ENCODE results near the gene SBK2. TPM values are rescaled to one million over a fixed set of nuclear protein-coding genes. Genes with fewer than 3 reads are reported as not detected.
"Not testable (repeated sequence)": the region's sequence is repeated elsewhere in the genome, so short reads cannot be mapped to it uniquely, and the experiment has no call there.

Gene SBK2
- not detected for total RNA-seq

- DNase-seq, result no peak
- Mint-ChIP-seq H3K27me3 (ENCODE audit: low read depth) (no peaks in the 10 kb centered on the region), H3K36me3 (ENCODE audit: insufficient read depth in 2 of 2) (no peaks in the 10 kb centered on the region), H3K4me1 (ENCODE audit: low read depth) (no peaks in the 10 kb centered on the region), H3K27ac (no peak within 1 kb of the TSS), H3K9me3 (no peaks in the 10 kb centered on the region), H3K4me3 (no peak within 1 kb of the TSS)
- ATAC-seq (replicated peaks in 1 of 2), result no peak
These were observed at the start of gene SBK2 for GRCh38 chr19:55536951-55537740. SBK2 (minus strand) TSS chr19:55537133; CDS start chr19:55536294, 839 bp downstream.

GRCh38 chr19:55585658-55586339 is 48.9 kb upstream of the SBK2 start:
- Mint-ChIP-seq H3K27me3 (ENCODE audit: low read depth) (no peaks in the 10 kb centered on the region), H3K27ac (no peak overlapping the region), H3K4me3 (peak overlapping the region; percentile 70 to 87), H3K9me3 (no peaks in the 10 kb centered on the region), H3K4me1 (ENCODE audit: low read depth) (peaks cover 38% of the 10 kb centered on the region), H3K36me3 (ENCODE audit: insufficient read depth in 2 of 2) (no peaks in the 10 kb centered on the region)
- DNase-seq (peak; percentile 58 to 70), ATAC-seq (replicated peaks in 1 of 2) (peak; percentile 45 to 56)

- Mint-ChIP-seq H3K4me1 (ENCODE audit: low read depth) (peaks cover 42% of the 10 kb centered on the region), H3K27ac (no peak overlapping the region), H3K9me3 (no peaks in the 10 kb centered on the region), H3K36me3 (ENCODE audit: insufficient read depth in 2 of 2) (peaks cover under 1% of the 10 kb centered on the region in 2 donors), H3K27me3 (ENCODE audit: low read depth) (no peaks in the 10 kb centered on the region), H3K4me3 (peak overlapping the region; percentile 70 to 87)
- DNase-seq (no peak), ATAC-seq (replicated peaks in 1 of 2) (no peak)
These were observed 47.9 kb upstream of the SBK2 start for GRCh38 chr19:55584871-55585270.

GRCh38 chr19:55583897-55584296 is 47.0 kb upstream of the SBK2 start:
- peaks cover 47% of the 10 kb centered on the region for H3K4me1 Mint-ChIP-seq (ENCODE audit: low read depth)
- H3K27ac Mint-ChIP-seq; H3K27me3 Mint-ChIP-seq (ENCODE audit: low read depth); H3K36me3 Mint-ChIP-seq (ENCODE audit: insufficient read depth in 2 of 2); H3K4me3 Mint-ChIP-seq; DNase-seq; ATAC-seq (replicated peaks in 1 of 2); H3K9me3 Mint-ChIP-seq: not testable (repeated sequence)

- not testable (repeated sequence) for H3K27me3 Mint-ChIP-seq (ENCODE audit: low read depth); H3K27ac Mint-ChIP-seq; ATAC-seq (replicated peaks in 1 of 2); H3K9me3 Mint-ChIP-seq; DNase-seq; H3K36me3 Mint-ChIP-seq (ENCODE audit: insufficient read depth in 2 of 2)
- peak overlapping the region in 1 of 2 donors; percentile 0 for H3K4me3 Mint-ChIP-seq
- H3K4me1 Mint-ChIP-seq (ENCODE audit: low read depth), result peaks cover 40% of the 10 kb centered on the region
These were observed 45.4 kb upstream of the SBK2 start for GRCh38 chr19:55582284-55582683.

GRCh38 chr19:55581823-55582223 is 44.9 kb upstream of the SBK2 start:
- H3K4me3 Mint-ChIP-seq, result peak overlapping the region; percentile 7 to 84
- H3K36me3 Mint-ChIP-seq (ENCODE audit: insufficient read depth in 2 of 2), result peaks cover 6 to 8% of the 10 kb centered on the region in 2 donors
- ATAC-seq (replicated peaks in 1 of 2) (no peak), DNase-seq (no peak)
- H3K4me1 Mint-ChIP-seq (ENCODE audit: low read depth), result peaks cover 36% of the 10 kb centered on the region
- no peaks in the 10 kb centered on the region for H3K9me3 Mint-ChIP-seq
- no peaks in the 10 kb centered on the region for H3K27me3 Mint-ChIP-seq (ENCODE audit: low read depth)
- no peak overlapping the region for H3K27ac Mint-ChIP-seq

- Mint-ChIP-seq H3K4me3 (peak overlapping the region; percentile 84 to 93), H3K27me3 (ENCODE audit: low read depth) (no peaks in the 10 kb centered on the region), H3K27ac (no peak overlapping the region), H3K4me1 (ENCODE audit: low read depth) (peaks cover 33% of the 10 kb centered on the region), H3K36me3 (ENCODE audit: insufficient read depth in 2 of 2) (peaks cover 6 to 9% of the 10 kb centered on the region in 2 donors), H3K9me3 (no peaks in the 10 kb centered on the region)
- ATAC-seq (replicated peaks in 1 of 2) (no peak), DNase-seq (peak in 1 of 2 donors; percentile 35)
These were observed 44.4 kb upstream of the SBK2 start for GRCh38 chr19:55581145-55581822.

GRCh38 chr19:55580628-55581144 is 43.8 kb upstream of the SBK2 start, which contains the start of gene ZNF579:
ZNF579 (minus strand) TSS chr19:55580848; CDS start chr19:55579639, 1,209 bp downstream.
- ATAC-seq (replicated peaks in 1 of 2) (peak; percentile 77 to 89), DNase-seq (peak; percentile 82 to 85)
- Mint-ChIP-seq H3K27me3 (ENCODE audit: low read depth) (no peaks in the 10 kb centered on the region), H3K9me3 (no peaks in the 10 kb centered on the region), H3K36me3 (ENCODE audit: insufficient read depth in 2 of 2) (peaks cover 6 to 9% of the 10 kb centered on the region in 2 donors), H3K27ac (peak within 1 kb of the TSS; percentile 79), H3K4me3 (peak within 1 kb of the TSS; percentile 84 to 93), H3K4me1 (ENCODE audit: low read depth) (peaks cover 27% of the 10 kb centered on the region)

GRCh38 chr19:55579766-55580621 is 43.1 kb upstream of the SBK2 start:
- H3K9me3 Mint-ChIP-seq, result no peaks in the 10 kb centered on the region
- H3K4me3 Mint-ChIP-seq, result peak overlapping the region; percentile 84 to 93
- ATAC-seq (replicated peaks in 1 of 2) (peak; percentile 28 to 30), DNase-seq (no peak)
- H3K4me1 Mint-ChIP-seq (ENCODE audit: low read depth), result peaks cover 21% of the 10 kb centered on the region
- peaks cover 6 to 9% of the 10 kb centered on the region in 2 donors for H3K36me3 Mint-ChIP-seq (ENCODE audit: insufficient read depth in 2 of 2)
- H3K27ac Mint-ChIP-seq, result peak overlapping the region; percentile 79
- H3K27me3 Mint-ChIP-seq (ENCODE audit: low read depth), result no peaks in the 10 kb centered on the region

- DNase-seq, result no peak
- Mint-ChIP-seq H3K36me3 (ENCODE audit: insufficient read depth in 2 of 2) (peaks cover 6 to 9% of the 10 kb centered on the region in 2 donors), H3K4me1 (ENCODE audit: low read depth) (peaks cover 20% of the 10 kb centered on the region), H3K9me3 (no peaks in the 10 kb centered on the region), H3K27ac (peak overlapping the region; percentile 79), H3K27me3 (ENCODE audit: low read depth) (no peaks in the 10 kb centered on the region), H3K4me3 (peak overlapping the region; percentile 84 to 93)
- no peak for ATAC-seq (replicated peaks in 1 of 2)
These were observed 42.1 kb upstream of the SBK2 start for GRCh38 chr19:55578761-55579747.

GRCh38 chr19:55578031-55578760 is 41.3 kb upstream of the SBK2 start:
- Mint-ChIP-seq H3K27me3 (ENCODE audit: low read depth) (no peaks in the 10 kb centered on the region), H3K27ac (no peak overlapping the region), H3K36me3 (ENCODE audit: insufficient read depth in 2 of 2) (peaks cover 6 to 9% of the 10 kb centered on the region in 2 donors), H3K4me3 (no peak overlapping the region), H3K9me3 (no peaks in the 10 kb centered on the region), H3K4me1 (ENCODE audit: low read depth) (peaks cover 20% of the 10 kb centered on the region)
- DNase-seq (no peak), ATAC-seq (replicated peaks in 1 of 2) (no peak)

Data from activated T-cell treated with anti-CD3 and anti-CD28 coated beads, Interleukin-2, amount 50 U/mL, for 72 hours (primary cell).